Glutamatergic neuron (in vitro differentiated cells): ENCODE results near the gene ECSIT. TPM values are rescaled to one million over a fixed set of nuclear protein-coding genes. Genes with fewer than 3 reads are reported as not detected.

Source experiments
- DNase-seq: peaks from one replicate; pipeline ENCODE4 v3.0.0; 2022
- H3K27ac Mint-ChIP-seq: one replicate; pipeline ENCODE4 v1.8.0; 2020; ENCODE audit warnings: mild to moderate bottlenecking, mixed read lengths, inconsistent platforms; ENCODE audit not compliant: unreplicated experiment
- H3K27me3 Mint-ChIP-seq: one replicate; pipeline ENCODE4 v1.8.0; 2020; ENCODE audit warnings: mild to moderate bottlenecking, moderate library complexity, mixed read lengths, inconsistent platforms; ENCODE audit not compliant: unreplicated experiment
- H3K36me3 Mint-ChIP-seq: one replicate; pipeline ENCODE4 v1.8.0; 2020; ENCODE audit warnings: mild to moderate bottlenecking, mixed read lengths, inconsistent platforms; ENCODE audit not compliant: unreplicated experiment
- H3K4me1 Mint-ChIP-seq: one replicate; pipeline ENCODE4 v1.8.0; 2020; ENCODE audit warnings: mild to moderate bottlenecking, low read depth, mixed read lengths, inconsistent platforms; ENCODE audit not compliant: unreplicated experiment
- H3K4me3 Mint-ChIP-seq: one replicate; pipeline ENCODE4 v1.8.0; 2020; ENCODE audit warnings: mild to moderate bottlenecking, mixed read lengths, inconsistent platforms; ENCODE audit not compliant: unreplicated experiment
- H3K9me3 Mint-ChIP-seq: one replicate; pipeline ENCODE4 v1.8.0; 2020; ENCODE audit warnings: mild to moderate bottlenecking, moderate library complexity, mixed read lengths, inconsistent platforms; ENCODE audit not compliant: unreplicated experiment
- total RNA-seq: library from RNA; stranded (reverse); fragmentation: NEBNext Ultra II Directional; extraction: Animal tissue kit (Norgen Biotek cat#: 25700); gene quantifications from one replicate; pipeline ENCODE4 v1.2.1, GENCODE V29; 2021; ENCODE audit not compliant: unreplicated experiment
- TF ChIP-seq, protein P1 (sequence below): fragments of 200-600 bp; sonication (generic); IDR thresholded peaks from one replicate; pipeline ENCODE4 v1.5.0; 2021; ENCODE audit not compliant: partially characterized antibody, unreplicated experiment

ECSIT gene
- total RNA-seq, 1 donor from 2014 or later, result 43.2 TPM

DNA sequence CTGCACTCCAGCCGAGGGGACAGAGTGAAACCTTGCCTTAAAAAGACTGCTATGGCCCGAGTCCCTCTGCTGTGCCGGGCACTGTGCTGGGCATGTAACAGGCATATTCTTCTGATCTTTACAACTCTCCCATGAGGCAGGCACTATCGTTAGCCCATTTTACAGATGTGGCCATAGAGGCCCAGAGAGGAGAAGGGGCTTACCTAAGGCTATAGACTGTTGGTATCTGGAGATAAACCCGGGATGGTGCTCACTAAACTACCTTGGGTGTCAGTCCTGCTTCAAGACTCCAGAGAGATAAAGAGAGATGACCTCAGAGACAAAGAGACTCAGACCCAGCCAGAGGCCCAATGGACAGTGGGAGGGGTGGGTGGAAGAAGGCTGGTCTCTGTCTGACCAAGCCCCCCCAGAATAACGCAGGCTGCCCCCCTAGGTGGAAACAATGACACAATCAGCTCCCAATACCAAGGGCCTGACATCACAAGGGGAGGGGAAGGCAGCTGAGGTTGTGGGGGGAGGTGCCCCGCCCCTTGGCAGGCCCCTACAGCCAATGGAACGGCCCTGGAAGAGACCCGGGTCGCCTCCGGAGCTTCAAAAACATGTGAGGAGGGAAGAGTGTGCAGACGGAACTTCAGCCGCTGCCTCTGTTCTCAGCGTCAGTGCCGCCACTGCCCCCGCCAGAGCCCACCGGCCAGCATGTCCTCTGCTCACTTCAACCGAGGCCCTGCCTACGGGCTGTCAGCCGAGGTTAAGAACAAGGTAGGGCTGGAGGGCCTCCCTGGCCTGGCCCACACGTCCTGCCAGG lies 9.5 kb upstream of the ECSIT start, which contains the start of gene CNN1:
CNN1 (plus strand) TSS at position 620 of the 805 bp plus-strand sequence; CDS start at position 697, 77 bp downstream.
- peaks cover 2% of the 10 kb centered on the region for H3K4me1 Mint-ChIP-seq
- peaks cover 5% of the 10 kb centered on the region for H3K9me3 Mint-ChIP-seq
- TF ChIP-seq, protein P1, sequence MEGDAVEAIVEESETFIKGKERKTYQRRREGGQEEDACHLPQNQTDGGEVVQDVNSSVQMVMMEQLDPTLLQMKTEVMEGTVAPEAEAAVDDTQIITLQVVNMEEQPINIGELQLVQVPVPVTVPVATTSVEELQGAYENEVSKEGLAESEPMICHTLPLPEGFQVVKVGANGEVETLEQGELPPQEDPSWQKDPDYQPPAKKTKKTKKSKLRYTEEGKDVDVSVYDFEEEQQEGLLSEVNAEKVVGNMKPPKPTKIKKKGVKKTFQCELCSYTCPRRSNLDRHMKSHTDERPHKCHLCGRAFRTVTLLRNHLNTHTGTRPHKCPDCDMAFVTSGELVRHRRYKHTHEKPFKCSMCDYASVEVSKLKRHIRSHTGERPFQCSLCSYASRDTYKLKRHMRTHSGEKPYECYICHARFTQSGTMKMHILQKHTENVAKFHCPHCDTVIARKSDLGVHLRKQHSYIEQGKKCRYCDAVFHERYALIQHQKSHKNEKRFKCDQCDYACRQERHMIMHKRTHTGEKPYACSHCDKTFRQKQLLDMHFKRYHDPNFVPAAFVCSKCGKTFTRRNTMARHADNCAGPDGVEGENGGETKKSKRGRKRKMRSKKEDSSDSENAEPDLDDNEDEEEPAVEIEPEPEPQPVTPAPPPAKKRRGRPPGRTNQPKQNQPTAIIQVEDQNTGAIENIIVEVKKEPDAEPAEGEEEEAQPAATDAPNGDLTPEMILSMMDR, result no peak
- peaks cover 7% of the 10 kb centered on the region for H3K27me3 Mint-ChIP-seq
- no peaks in the 10 kb centered on the region for H3K36me3 Mint-ChIP-seq
- no peak within 1 kb of the TSS for H3K27ac Mint-ChIP-seq
- peak; percentile 40 for DNase-seq
- H3K4me3 Mint-ChIP-seq, result peak within 1 kb of the TSS; percentile 30

DNA sequence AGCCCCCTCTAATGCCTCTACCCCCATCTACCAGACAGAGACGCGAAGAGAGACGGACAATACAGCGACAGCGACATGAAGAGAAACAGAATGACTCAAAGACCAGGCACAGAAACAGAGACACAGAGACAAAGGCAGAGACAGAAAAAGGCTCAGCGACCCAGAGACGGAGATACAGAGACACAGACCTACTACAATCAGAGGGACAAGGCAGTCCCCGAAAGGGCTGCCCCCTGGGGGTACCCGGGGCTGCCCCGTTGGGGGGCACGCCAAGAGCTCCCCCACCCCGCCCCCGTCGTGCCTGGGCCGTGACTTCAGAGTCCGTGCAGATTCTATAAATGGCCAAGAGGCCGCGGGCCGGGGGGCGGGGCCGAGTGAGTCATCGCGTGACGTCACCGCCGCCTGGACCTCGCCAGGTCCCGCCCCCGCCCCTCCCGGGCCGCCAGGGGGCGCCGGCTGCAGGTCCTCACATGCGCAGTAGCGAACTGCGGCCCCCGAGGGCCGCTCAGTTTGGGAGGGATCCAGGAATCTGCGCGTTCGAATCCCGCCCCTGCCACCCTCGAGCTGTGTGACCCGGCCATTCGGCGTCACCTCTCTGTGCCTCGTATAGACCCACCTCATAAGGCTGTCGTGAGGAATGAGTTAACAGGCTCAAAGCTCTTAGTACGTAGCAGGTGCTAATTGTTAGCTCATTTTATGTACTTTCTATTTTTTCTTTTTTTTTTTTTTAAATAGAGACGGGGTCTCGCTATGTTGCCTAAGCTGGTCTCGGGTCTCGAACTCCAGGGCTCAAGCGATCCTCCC lies 7.1 kb upstream of the ECSIT start:
- peaks cover 2% of the 10 kb centered on the region for H3K4me1 Mint-ChIP-seq
- TF ChIP-seq, protein P1, result peak; percentile 99
- peak overlapping the region; percentile 90 for H3K27ac Mint-ChIP-seq
- H3K27me3 Mint-ChIP-seq, result peaks cover 7% of the 10 kb centered on the region
- peaks cover 6% of the 10 kb centered on the region for H3K9me3 Mint-ChIP-seq
- no peaks in the 10 kb centered on the region for H3K36me3 Mint-ChIP-seq
- peak overlapping the region; percentile 89 for H3K4me3 Mint-ChIP-seq
- DNase-seq, result peak; percentile 98

DNA sequence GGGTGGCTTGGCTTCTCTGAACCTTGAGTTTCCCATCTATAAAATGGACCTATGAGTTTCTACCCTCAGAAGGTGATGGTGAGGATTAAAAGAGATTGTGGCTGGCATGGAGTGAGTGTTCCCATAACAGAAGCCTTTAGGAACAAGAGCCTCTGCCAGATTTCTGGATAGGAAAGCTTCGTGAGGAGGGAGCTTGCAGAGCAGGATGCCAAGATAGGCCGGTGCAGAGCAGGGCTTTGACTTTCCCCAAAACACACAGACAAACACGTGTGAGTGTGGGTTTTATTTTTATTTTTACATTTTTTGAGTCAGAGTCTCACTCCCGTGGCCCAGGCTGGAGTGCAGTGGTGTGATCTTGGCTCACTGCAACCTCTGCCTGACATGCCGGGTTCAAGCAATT lies 6.0 kb upstream of the ECSIT start:
- H3K36me3 Mint-ChIP-seq, result no peaks in the 10 kb centered on the region
- H3K27ac Mint-ChIP-seq, result peak overlapping the region; percentile 57
- peaks cover 5% of the 10 kb centered on the region for H3K4me1 Mint-ChIP-seq
- peaks cover 7% of the 10 kb centered on the region for H3K27me3 Mint-ChIP-seq
- peaks cover 6% of the 10 kb centered on the region for H3K9me3 Mint-ChIP-seq
- TF ChIP-seq, protein P1, result no peak
- no peak for DNase-seq
- H3K4me3 Mint-ChIP-seq, result peak overlapping the region; percentile 74

DNA sequence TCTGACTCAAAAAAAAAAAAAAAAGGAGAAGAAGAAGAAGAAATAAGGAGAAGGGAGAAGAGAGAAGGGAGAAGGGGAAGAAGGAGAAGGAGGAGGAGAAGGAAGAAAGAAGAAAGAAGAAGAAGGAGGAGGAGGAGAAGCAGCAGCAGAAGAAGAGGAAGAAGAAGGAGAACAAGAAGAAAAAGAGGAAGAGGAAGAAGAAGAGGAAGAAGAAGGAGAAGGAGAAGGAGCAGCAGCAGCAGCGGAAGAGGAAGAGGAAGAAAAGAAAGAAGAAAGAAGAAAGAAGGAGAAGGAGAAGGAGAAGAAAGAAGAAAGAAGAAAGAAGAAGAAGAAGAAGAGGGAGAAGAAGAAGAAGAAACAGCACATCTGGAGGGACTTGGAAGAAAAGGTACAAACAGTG lies 5.6 kb upstream of the ECSIT start:
- no peaks in the 10 kb centered on the region for H3K36me3 Mint-ChIP-seq
- TF ChIP-seq, protein P1, result no peak
- peak overlapping the region; percentile 57 for H3K27ac Mint-ChIP-seq
- peaks cover 5% of the 10 kb centered on the region for H3K4me1 Mint-ChIP-seq
- DNase-seq, result no peak
- H3K4me3 Mint-ChIP-seq, result peak overlapping the region; percentile 74
- peaks cover 7% of the 10 kb centered on the region for H3K27me3 Mint-ChIP-seq
- H3K9me3 Mint-ChIP-seq, result peaks cover 6% of the 10 kb centered on the region
